OCI-LY7 (cell line): ENCODE measurements around the gene PALLD. TPM values are rescaled to one million over a fixed set of nuclear protein-coding genes. Genes with fewer than 3 reads are reported as not detected.
"Not testable (repeated sequence)": the region's sequence is repeated elsewhere in the genome, so short reads cannot be mapped to it uniquely, and the experiment has no call there.

ENCODE experiments used
- BruUV-seq: library from RNA; stranded (reverse); fragments of 400-500 nt; replicated peaks from 2 replicates; lab custom pipeline; 2021; lab: Mats Ljungman, UMichigan
- CTCF ChIA-PET: fragments of 300-600 bp; sonication (Branson Sonifier 250); formaldehyde crosslinking; loops from one replicate; lab custom pipeline; 2022; ENCODE audit warnings: antibody characterized with exemption; ENCODE audit not compliant: unreplicated experiment; lab: Charles Lee
- POLR2A ChIA-PET: fragments of 300-600 bp; sonication (Branson Sonifier 250); formaldehyde crosslinking; loops from one replicate; lab custom pipeline; 2022; ENCODE audit warnings: antibody characterized with exemption; lab: Charles Lee
- DNase-seq: peaks from one replicate; pipeline ENCODE4 v3.0.0-alpha.2; 2015; ENCODE audit warnings: low spot score
- H2AFZ ChIP-seq: fragments of 200-600 bp; sonication (generic), shearing (Covaris generic); 2 replicates; pipeline ENCODE4 v1.6.1; 2014; ENCODE audit warnings: mild to moderate bottlenecking, antibody characterized with exemption, low read length, moderate library complexity
- H3K27ac ChIP-seq: fragments of 200-600 bp; sonication (generic); 2 replicates; pipeline ENCODE4 v1.5.1; 2014; ENCODE audit warnings: mixed run types, low read depth, mild to moderate bottlenecking, moderate library complexity, low read length, inconsistent platforms; ENCODE audit not compliant: poor library complexity, severe bottlenecking
- H3K36me3 ChIP-seq: fragments of 200-600 bp; sonication (generic); 2 replicates; pipeline ENCODE4 v1.6.1; 2014; ENCODE audit warnings: mild to moderate bottlenecking, antibody characterized with exemption, low read length, moderate library complexity, mixed read lengths; ENCODE audit not compliant: insufficient read depth
- H3K4me1 ChIP-seq: fragments of 200-600 bp; sonication (generic); 2 replicates; pipeline ENCODE4 v1.5.1; 2014; ENCODE audit warnings: mild to moderate bottlenecking, low read length; ENCODE audit not compliant: insufficient read depth, poor library complexity, severe bottlenecking
- H3K4me2 ChIP-seq: fragments of 200-600 bp; sonication (generic); 2 replicates; pipeline ENCODE4 v1.6.1; 2014; ENCODE audit warnings: mild to moderate bottlenecking, low read length
- H3K4me3 ChIP-seq: fragments of 200-600 bp; sonication (generic); 2 replicates; pipeline ENCODE4 v1.5.1; 2014; ENCODE audit warnings: mild to moderate bottlenecking, low read depth, low read length; ENCODE audit not compliant: poor library complexity, severe bottlenecking
- H3K79me2 ChIP-seq: fragments of 200-600 bp; sonication (generic); 2 replicates; pipeline ENCODE4 v1.6.1; 2016; ENCODE audit warnings: low read depth, mild to moderate bottlenecking, low read length, moderate library complexity, mixed read lengths; ENCODE audit not compliant: insufficient read depth
- H3K9me2 ChIP-seq: fragments of 200-600 bp; sonication (generic); 2 replicates; pipeline ENCODE4 v1.6.1; 2016; ENCODE audit warnings: mild to moderate bottlenecking, low read length, mixed read lengths; ENCODE audit not compliant: insufficient read depth
- H3K9me3 ChIP-seq: fragments of 200-600 bp; sonication (generic); 2 replicates; pipeline ENCODE4 v1.6.1; 2014; ENCODE audit warnings: mild to moderate bottlenecking, mixed run types, low read length, mixed read lengths
- H4K20me1 ChIP-seq: fragments of 200-600 bp; sonication (generic); 2 replicates; pipeline ENCODE4 v1.6.1; 2014; ENCODE audit warnings: mild to moderate bottlenecking, antibody characterized with exemption, low read length, moderate library complexity, mixed read lengths; ENCODE audit not compliant: insufficient read depth
- CTCF ChIP-seq: fragments of 200-600 bp; sonication (generic); conservative IDR thresholded peaks from 2 replicates; pipeline ENCODE4 v1.5.1; 2014; ENCODE audit warnings: mild to moderate bottlenecking, antibody characterized with exemption, low read length, moderate library complexity, mixed read lengths
- EZH2phosphoT487 ChIP-seq: fragments of 200-600 bp; sonication (generic); IDR thresholded peaks from 2 replicates; pipeline ENCODE4 v1.6.1; 2018; ENCODE audit warnings: low read depth, borderline replicate concordance, mild to moderate bottlenecking, mixed run types, antibody characterized with exemption, low read length, moderate library complexity, mixed read lengths
- intact Hi-C: fragments of 100-400 bp; cut with micrococcal nuclease; formaldehyde crosslinking; loops from one replicate; pipeline ENCODE4 v1.10.0; 2022; ENCODE audit not compliant: unreplicated experiment
- total RNA-seq, 2 experiments: library from RNA; depleted of rRNA in 1 of 2; stranded (reverse); fragments of >200 nt in 1 of 2; shearing (Covaris generic) in 1 of 2; gene quantifications; 2 replicates each; pipeline ENCODE4 v1.2.3, GENCODE V29; 2014 to 2022

Gene PALLD
- total RNA-seq, 2 experiments from 2014 or later: 0.73 to 2.8 TPM

- intact Hi-C loops: no loop called here
- Histone ChIP-seq H4K20me1 (no peaks in the 10 kb centered on the region), H3K4me3 (no peak overlapping the region), H3K9me3 (no peaks in the 10 kb centered on the region), H3K9me2 (no peaks in the 10 kb centered on the region), H3K79me2 (no peaks in the 10 kb centered on the region), H3K27ac (no peak overlapping the region), H3K36me3 (no peaks in the 10 kb centered on the region), H3K4me1 (no peaks in the 10 kb centered on the region), H3K4me2 (no peak overlapping the region), H2AFZ (no peak overlapping the region)
- CTCF ChIA-PET: no interaction called here
- no TSS peak for BruUV-seq
- no peak for TF ChIP-seq CTCF
- no peak for TF ChIP-seq EZH2phosphoT487
- POLR2A ChIA-PET: no interaction called here
- DNase-seq: no peak
Measured at GRCh38 chr4:168803732-168804131, 306.9 kb downstream of the PALLD start.

GRCh38 chr4:168804146-168804545 lies 307.3 kb downstream of the PALLD start:
- no TSS peak for BruUV-seq
- POLR2A ChIA-PET: no interaction called here
- no peak for DNase-seq
- no peaks in the 10 kb centered on the region for H3K9me3 ChIP-seq
- H2AFZ ChIP-seq: no peak overlapping the region
- H4K20me1 ChIP-seq: no peaks in the 10 kb centered on the region
- no peak for TF ChIP-seq CTCF
- TF ChIP-seq EZH2phosphoT487: no peak
- H3K36me3 ChIP-seq: no peaks in the 10 kb centered on the region
- H3K9me2 ChIP-seq: no peaks in the 10 kb centered on the region
- no peak overlapping the region for H3K4me2 ChIP-seq
- no peak overlapping the region for H3K4me3 ChIP-seq
- no peak overlapping the region for H3K27ac ChIP-seq
- CTCF ChIA-PET: no interaction called here
- H3K4me1 ChIP-seq: no peaks in the 10 kb centered on the region
- intact Hi-C loops: no loop called here
- H3K79me2 ChIP-seq: no peaks in the 10 kb centered on the region

- H3K9me3 ChIP-seq: no peaks in the 10 kb centered on the region
- no peaks in the 10 kb centered on the region for H4K20me1 ChIP-seq
- POLR2A ChIA-PET: no interaction called here
- H3K4me3 ChIP-seq: no peak overlapping the region
- intact Hi-C loops: no loop called here
- no peaks in the 10 kb centered on the region for H3K79me2 ChIP-seq
- no peak for DNase-seq
- no peaks in the 10 kb centered on the region for H3K9me2 ChIP-seq
- CTCF ChIA-PET: no interaction called here
- no peak overlapping the region for H3K4me2 ChIP-seq
- no TSS peak for BruUV-seq
- H2AFZ ChIP-seq: no peak overlapping the region
- H3K27ac ChIP-seq: no peak overlapping the region
- H3K36me3 ChIP-seq: no peaks in the 10 kb centered on the region
- H3K4me1 ChIP-seq: no peaks in the 10 kb centered on the region
- TF ChIP-seq CTCF (no peak), EZH2phosphoT487 (no peak)
Measured at GRCh38 chr4:168805341-168805740, 308.5 kb downstream of the PALLD start.

- DNase-seq, H3K4me1 ChIP-seq, BruUV-seq, H3K9me3 ChIP-seq, H2AFZ ChIP-seq, POLR2A ChIA-PET, H3K4me2 ChIP-seq, H3K27ac ChIP-seq, CTCF ChIA-PET, H3K36me3 ChIP-seq, H4K20me1 ChIP-seq, H3K4me3 ChIP-seq, intact Hi-C loops, H3K9me2 ChIP-seq, H3K79me2 ChIP-seq: not testable (repeated sequence)
Measured at GRCh38 chr4:168806247-168806646, 309.4 kb downstream of the PALLD start.
